Thymus (tissue), 11 donors: ENCODE results near the gene USP37. TPM values are rescaled to one million over a fixed set of nuclear protein-coding genes. Genes with fewer than 3 reads are reported as not detected.
"Not testable (repeated sequence)": the region's sequence is repeated elsewhere in the genome, so short reads cannot be mapped to it uniquely, and the experiment has no call there.

Experiments used
- DNase-seq, 9 donors: peaks; one replicate each; pipeline ENCODE4 v3.0.0-alpha.2; 2013; ENCODE audit warnings: low spot score in 9 of 9, low read depth in 6 of 9, missing footprints in 1 of 9
- H3K27ac ChIP-seq, 2 donors: one replicate each; pipeline ENCODE4 v1.5.1; 2013; ENCODE audit warnings: control low read depth in 1 of 2, low read depth in 1 of 2, low read length in 1 of 2, mild to moderate bottlenecking in 1 of 2, moderate library complexity in 1 of 2
- H3K27me3 ChIP-seq, 2 donors: one replicate each; pipeline ENCODE4 v1.5.1; 2013; ENCODE audit warnings: low read length in 1 of 2; ENCODE audit not compliant: control insufficient read depth in 2 of 2, insufficient read depth in 1 of 2
- H3K36me3 ChIP-seq, 2 donors: one replicate each; pipeline ENCODE4 v1.5.1; 2013; ENCODE audit warnings: low read length in 1 of 2, mild to moderate bottlenecking in 1 of 2, moderate library complexity in 1 of 2; ENCODE audit not compliant: control insufficient read depth in 2 of 2, insufficient read depth in 2 of 2
- H3K4me1 ChIP-seq, 2 donors: one replicate each; pipeline ENCODE4 v1.5.1; 2013; ENCODE audit warnings: low read length in 2 of 2; ENCODE audit not compliant: control insufficient read depth in 2 of 2, insufficient read depth in 2 of 2
- H3K4me3 ChIP-seq, 2 donors: one replicate each; pipeline ENCODE4 v1.5.1; 2013; ENCODE audit warnings: low read length in 2 of 2, control low read depth in 1 of 2, mild to moderate bottlenecking in 1 of 2
- H3K9me3 ChIP-seq, 2 donors: one replicate each; pipeline ENCODE4 v1.5.1; 2013; ENCODE audit warnings: low read length in 1 of 2, mild to moderate bottlenecking in 1 of 2; ENCODE audit not compliant: control insufficient read depth in 2 of 2, insufficient read depth in 1 of 2
- WGBS: extraction: QIAGEN DNeasy Blood & Tissue Kit; methylation state at CpG from one replicate; pipeline ENCODE4 v1.1.7; 2013; 5-methylcytosine and 5-hydroxymethylcytosine counted together
- polyA plus RNA-seq: library from polyadenylated mRNA; stranded (reverse); fragments of 200-250 nt; gene quantifications from one replicate; pipeline ENCODE4 v1.2.3, GENCODE V29; 2013
- total RNA-seq: library from RNA; stranded (reverse); fragments of 120-200 nt; gene quantifications from one replicate; pipeline ENCODE4 v1.2.4, GENCODE V29; 2013
- donor health status: healthy.

The USP37 gene
- total and polyA plus RNA-seq, 2 donors = 4.0 to 11.7 TPM

DNA sequence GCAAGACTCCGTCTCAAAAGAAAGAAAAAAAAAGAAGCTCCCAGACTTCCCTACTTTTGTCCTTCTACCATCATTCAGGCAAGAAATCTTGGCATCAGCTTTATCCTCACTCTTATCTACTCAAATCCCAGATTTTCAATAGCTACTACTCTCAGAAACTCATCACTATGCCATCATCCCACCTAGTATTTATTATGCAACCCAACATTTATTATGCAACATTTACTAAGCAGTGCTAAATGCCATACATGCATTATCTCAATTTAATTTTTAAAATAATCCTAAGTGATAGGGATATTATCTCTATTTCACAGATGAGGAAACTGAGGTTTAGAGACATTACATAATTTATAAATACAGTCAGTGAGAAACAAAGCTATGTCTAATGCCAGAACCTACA is 4.1 kb downstream of the USP37 start:
- Histone ChIP-seq H3K27ac (no peak overlapping the region), H3K36me3 (peaks cover 9 to 30% of the 10 kb centered on the region in 2 donors), H3K27me3 (no peaks in the 10 kb centered on the region), H3K4me3 (no peak overlapping the region), H3K9me3 (peaks cover 0 to 2% of the 10 kb centered on the region in 2 donors), H3K4me1 (peaks cover 5 to 7% of the 10 kb centered on the region in 2 donors)
- WGBS = 100% methylated on average over 1 of the region's 1 CpG
- no peak for DNase-seq

GRCh38 chr2:218558986-218559385 is 9.2 kb downstream of the USP37 start:
- H3K4me1 ChIP-seq = no peaks in the 10 kb centered on the region
- no peaks in the 10 kb centered on the region for H3K27me3 ChIP-seq
- peaks cover 20 to 56% of the 10 kb centered on the region in 2 donors for H3K36me3 ChIP-seq
- H3K27ac ChIP-seq = no peak overlapping the region
- no peak for DNase-seq
- H3K4me3 ChIP-seq = no peak overlapping the region
- H3K9me3 ChIP-seq = no peaks in the 10 kb centered on the region
- WGBS = 98% methylated on average over 3 of the region's 3 CpGs

DNA sequence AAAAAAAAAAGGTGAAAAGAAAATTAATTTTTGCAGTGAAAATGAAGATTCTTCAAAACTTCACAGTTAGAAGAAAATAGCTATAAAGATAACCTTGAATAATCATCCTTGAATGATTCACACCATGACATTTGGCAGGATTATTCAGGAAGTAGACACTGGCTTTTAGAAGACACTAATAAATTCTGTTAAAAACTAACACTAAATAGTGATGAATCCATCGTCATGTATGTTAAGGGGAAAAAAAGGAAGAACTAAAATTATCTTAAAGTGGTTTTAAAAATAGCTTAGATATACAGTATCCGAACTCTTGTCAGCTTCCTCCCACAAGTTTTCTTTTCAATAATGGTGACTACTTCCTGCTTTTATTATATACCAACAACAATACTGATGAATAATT is 10.2 kb downstream of the USP37 start:
- H3K36me3 ChIP-seq = peaks cover 23 to 60% of the 10 kb centered on the region in 2 donors
- H3K27me3 ChIP-seq = no peaks in the 10 kb centered on the region
- H3K4me3 ChIP-seq = no peak overlapping the region
- H3K4me1 ChIP-seq = no peaks in the 10 kb centered on the region
- H3K27ac ChIP-seq = no peak overlapping the region
- H3K9me3 ChIP-seq = no peaks in the 10 kb centered on the region
- 83% methylated on average over 2 of the region's 2 CpGs for WGBS
- no peak for DNase-seq

GRCh38 chr2:218555527-218555926 is 12.6 kb downstream of the USP37 start:
- Histone ChIP-seq H3K4me1 (no peaks in the 10 kb centered on the region), H3K36me3 (peaks cover 19 to 60% of the 10 kb centered on the region in 2 donors), H3K27me3 (no peaks in the 10 kb centered on the region), H3K9me3 (no peaks in the 10 kb centered on the region), H3K27ac (no peak overlapping the region), H3K4me3 (no peak overlapping the region)
- no peak for DNase-seq
- 97% methylated on average over 4 of the region's 4 CpGs for WGBS

DNA sequence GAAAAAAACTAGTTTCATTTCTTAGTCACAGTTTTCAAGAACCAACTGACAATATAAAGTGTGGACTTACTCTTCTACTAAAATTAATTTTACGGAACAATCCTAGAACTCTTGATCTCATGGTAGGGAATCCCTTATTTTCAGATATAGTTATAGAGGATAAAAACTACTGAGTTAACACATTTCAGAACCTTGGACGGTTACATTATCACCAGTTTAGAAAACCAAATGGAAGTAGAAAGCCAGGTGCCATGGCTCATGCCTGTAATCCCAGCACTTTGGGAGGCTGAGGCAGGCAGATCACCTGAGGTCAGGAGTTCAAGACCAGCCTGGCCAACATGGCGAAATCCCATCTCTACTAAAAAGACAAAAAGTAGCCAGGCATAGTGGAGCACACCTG is 13.9 kb downstream of the USP37 start:
- H3K27ac ChIP-seq, H3K4me1 ChIP-seq, H3K4me3 ChIP-seq, H3K9me3 ChIP-seq, DNase-seq, H3K27me3 ChIP-seq: not testable (repeated sequence)
- H3K36me3 ChIP-seq = peaks cover 16 to 59% of the 10 kb centered on the region in 2 donors
- WGBS = 98% methylated on average over 3 of the region's 3 CpGs

- Histone ChIP-seq H3K4me3 (no peak overlapping the region), H3K27ac (no peak overlapping the region), H3K27me3 (no peaks in the 10 kb centered on the region), H3K36me3 (peaks cover 7 to 57% of the 10 kb centered on the region in 2 donors), H3K9me3 (no peaks in the 10 kb centered on the region), H3K4me1 (no peaks in the 10 kb centered on the region)
- DNase-seq = no peak
These were observed 20.2 kb downstream of the USP37 start for GRCh38 chr2:218547978-218548377.

GRCh38 chr2:218547511-218547910 is 20.6 kb downstream of the USP37 start:
- Histone ChIP-seq H3K4me3 (no peak overlapping the region), H3K9me3 (no peaks in the 10 kb centered on the region), H3K36me3 (peaks cover 6 to 57% of the 10 kb centered on the region in 2 donors), H3K4me1 (no peaks in the 10 kb centered on the region), H3K27me3 (no peaks in the 10 kb centered on the region), H3K27ac (no peak overlapping the region)
- DNase-seq = no peak

DNA sequence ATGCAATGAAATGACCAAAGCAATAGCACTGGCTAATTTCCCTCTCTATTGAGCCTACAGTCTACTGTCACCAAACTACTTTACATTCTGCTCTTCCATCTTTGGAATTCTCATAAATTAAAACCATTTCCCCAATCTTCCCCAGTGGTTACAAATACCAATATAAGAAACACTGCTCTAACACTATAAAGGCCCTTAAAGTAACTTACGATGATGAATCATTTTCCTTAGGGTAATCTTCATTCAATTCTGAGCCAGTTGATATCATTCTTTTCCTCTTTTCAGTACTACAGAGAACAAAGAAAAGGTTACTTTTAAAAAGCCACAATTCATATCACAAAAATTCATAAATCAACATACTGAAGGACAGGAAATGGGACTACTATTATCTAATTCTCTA is 22.1 kb downstream of the USP37 start:
- 99% methylated on average over 1 of the region's 1 CpG for WGBS
- no peak for DNase-seq
- H3K27me3 ChIP-seq = no peaks in the 10 kb centered on the region
- H3K4me1 ChIP-seq = no peaks in the 10 kb centered on the region
- no peak overlapping the region for H3K4me3 ChIP-seq
- H3K9me3 ChIP-seq = no peaks in the 10 kb centered on the region
- peaks cover 13 to 64% of the 10 kb centered on the region in 2 donors for H3K36me3 ChIP-seq
- no peak overlapping the region for H3K27ac ChIP-seq

- Histone ChIP-seq H3K9me3 (no peaks in the 10 kb centered on the region), H3K27ac (no peak overlapping the region), H3K4me3 (no peak overlapping the region), H3K27me3 (no peaks in the 10 kb centered on the region), H3K4me1 (no peaks in the 10 kb centered on the region), H3K36me3 (peaks cover 39 to 77% of the 10 kb centered on the region in 2 donors)
- DNase-seq = no peak
- WGBS = over 99% methylated on average over 3 of the region's 3 CpGs
These were observed 28.1 kb downstream of the USP37 start for GRCh38 chr2:218540015-218540414.
